Endothelial cell of umbilical vein (primary cell): ENCODE data around the gene ACADS. TPM values are rescaled to one million over a fixed set of nuclear protein-coding genes. Genes with fewer than 3 reads are reported as not detected.

Experiments used
- BruUV-seq: library from RNA; stranded (reverse); fragments of 400-500 nt; replicated peaks from 2 replicates; lab custom pipeline; 2021; lab: Mats Ljungman, UMichigan
- CTCF ChIA-PET: fragments of 300-600, 350-600 bp; sonication (Branson Sonifier 250); formaldehyde crosslinking; loops from one replicate; lab custom pipeline; 2021; ENCODE audit warnings: antibody characterized with exemption, inconsistent platforms; lab: Charles Lee
- POLR2A ChIA-PET: fragments of 300-600, 350-600 bp; sonication (Branson Sonifier 250); formaldehyde crosslinking; loops from one replicate; lab custom pipeline; 2021; ENCODE audit warnings: antibody characterized with exemption, inconsistent platforms; lab: Charles Lee
- DNase-seq: peaks from one replicate; pipeline ENCODE4 v3.0.0-alpha.2; 2011; ENCODE audit warnings: low read depth, low spot score
- FAIRE-seq: peaks from 2 replicates; lab custom pipeline; 2011; peaks lifted over from hg19 to GRCh38; lab: Jason Lieb, UNC
- H2AFZ ChIP-seq: 2 replicates; pipeline ENCODE4 v1.6.0; 2012; ENCODE audit warnings: low read depth, low read length, control low read depth, inconsistent platforms
- H3K27ac ChIP-seq: 2 replicates; pipeline ENCODE4 v1.5.1; 2011; ENCODE audit warnings: low read depth, mild to moderate bottlenecking, control low read depth, low read length, moderate library complexity; ENCODE audit not compliant: insufficient read depth
- H3K27me3 ChIP-seq, 2 experiments: 2 replicates each; pipeline versions ENCODE4 v1.6.0 to v1.6.1; 2011; ENCODE audit warnings: low read length in 2 of 2, mixed read lengths in 1 of 2; ENCODE audit not compliant: control insufficient read depth in 2 of 2, insufficient read depth in 2 of 2
- H3K36me3 ChIP-seq, 2 experiments: 2 replicates in 1 of 2; 3 replicates in 1 of 2; pipeline ENCODE4 v1.5.1; 2011; ENCODE audit warnings: low read length in 2 of 2, mild to moderate bottlenecking in 1 of 2, moderate library complexity in 1 of 2; ENCODE audit not compliant: control insufficient read depth in 2 of 2, insufficient read depth in 2 of 2; ENCODE audit errors: extremely low read depth in 1 of 2
- H3K4me1 ChIP-seq: 3 replicates; pipeline ENCODE4 v1.5.1; 2011; ENCODE audit warnings: mild to moderate bottlenecking, low read length; ENCODE audit not compliant: control insufficient read depth, insufficient read depth; ENCODE audit errors: extremely low read depth
- H3K4me2 ChIP-seq: 2 replicates; pipeline ENCODE4 v1.6.1; 2011; ENCODE audit warnings: low read length, control low read depth, mixed read lengths; ENCODE audit not compliant: insufficient read depth
- H3K4me3 ChIP-seq, 3 experiments: fragments of 200-600 bp in 1 of 3; sonication (generic), shearing (Covaris generic) in 1 of 3; replicated peaks in 1 of 3; 2 replicates each; pipeline ENCODE4 v1.5.1; 2011 to 2016; ENCODE audit warnings: control low read depth in 3 of 3, low read length in 3 of 3, mild to moderate bottlenecking in 2 of 3, inconsistent platforms in 1 of 3, low read depth in 1 of 3, moderate library complexity in 1 of 3; ENCODE audit not compliant: insufficient read depth in 1 of 3
- H3K79me2 ChIP-seq: 2 replicates; pipeline ENCODE4 v1.6.0; 2012; ENCODE audit warnings: low read length, inconsistent platforms; ENCODE audit not compliant: control insufficient read depth, insufficient read depth
- H3K9ac ChIP-seq: replicated peaks from 2 replicates; pipeline ENCODE3; 2011; ENCODE audit warnings: low read length, control low read depth; ENCODE audit not compliant: insufficient read depth; ENCODE audit errors: extremely low read depth
- H3K9me1 ChIP-seq: replicated peaks from 3 replicates; pipeline ENCODE4 v1.6.0; 2011; ENCODE audit warnings: mild to moderate bottlenecking, low read length; ENCODE audit not compliant: control insufficient read depth, insufficient read depth; ENCODE audit errors: extremely low read depth
- H3K9me3 ChIP-seq: replicated peaks from 2 replicates; pipeline ENCODE4 v1.5.1; 2012; ENCODE audit warnings: low read length, inconsistent platforms; ENCODE audit not compliant: control insufficient read depth, insufficient read depth
- H4K20me1 ChIP-seq: replicated peaks from 2 replicates; pipeline ENCODE3; 2011; ENCODE audit warnings: mild to moderate bottlenecking, low read length; ENCODE audit not compliant: control insufficient read depth, insufficient read depth; ENCODE audit errors: extremely low read depth
- EZH2 ChIP-seq: IDR thresholded peaks from 2 replicates; pipeline ENCODE4 v1.6.1; 2012; ENCODE audit warnings: borderline replicate concordance, low read depth, mild to moderate bottlenecking, moderate library complexity, low read length, inconsistent platforms; ENCODE audit not compliant: severe bottlenecking
- FOS ChIP-seq: IDR thresholded peaks from 2 replicates; pipeline ENCODE4 v1.6.1; 2011; ENCODE audit warnings: mild to moderate bottlenecking, low read length, moderate library complexity, borderline replicate concordance; ENCODE audit not compliant: insufficient read depth
- GATA2 ChIP-seq: IDR thresholded peaks from 2 replicates; pipeline ENCODE4 v1.7.0; 2011; ENCODE audit warnings: low read depth, mild to moderate bottlenecking, moderate library complexity, mixed read lengths, low read length; ENCODE audit not compliant: insufficient read length, insufficient read depth
- JUN ChIP-seq: IDR thresholded peaks from 2 replicates; pipeline ENCODE4 v1.6.1; 2011; ENCODE audit warnings: borderline replicate concordance, low read depth; ENCODE audit not compliant: insufficient read length, insufficient read depth
- MYC ChIP-seq: IDR thresholded peaks from one replicate; pipeline ENCODE4 v1.6.1; 2011; ENCODE audit warnings: mild to moderate bottlenecking, low read depth, low read length
- POLR2A ChIP-seq: IDR thresholded peaks from 2 replicates; pipeline ENCODE4 v1.6.1; 2012; ENCODE audit warnings: low read depth, mild to moderate bottlenecking, control low read depth, low read length
- POLR2AphosphoS5 ChIP-seq: IDR thresholded peaks from 2 replicates; pipeline ENCODE4 v1.6.1; 2012; ENCODE audit warnings: low read depth, mild to moderate bottlenecking, control low read depth, low read length, moderate library complexity; ENCODE audit not compliant: insufficient read depth
- dilution Hi-C: fragments of 300-500 bp; cut with MboI; formaldehyde crosslinking; loops from one replicate; pipeline ENCODE4 v1.15.0; 2019; ENCODE audit warnings: low sequenced_read_pairs; ENCODE audit not compliant: extremely low pct_ligation_motif_present
- intact Hi-C: fragments of 100-400 bp; cut with micrococcal nuclease; formaldehyde crosslinking; loops from one replicate; pipeline ENCODE4 v1.10.0; 2022
- polyA plus RNA-seq, 4 experiments: library from polyadenylated mRNA; depleted of rRNA in 3 of 4; stranded (reverse) in 3 of 4; unstranded in 1 of 4; fragments of >200 nt; gene quantifications; 2 replicates each; pipeline versions ENCODE4 v1.2.1 to v1.2.3, GENCODE V29; 2011 to 2012; ENCODE audit warnings: missing spikeins in 1 of 4
- total RNA-seq: library from RNA; stranded (reverse); gene quantifications from 2 replicates; pipeline ENCODE4 v1.2.3, GENCODE V29; 2021
- TF ChIP-seq, protein P1 (sequence below): IDR thresholded peaks from 2 replicates; pipeline ENCODE4 v1.6.1; 2011; ENCODE audit not compliant: insufficient read depth, insufficient read length
- TF ChIP-seq, protein P2 (sequence below), 2 donors: IDR thresholded peaks; 1 replicate in 1 of 2; 2 replicates in 1 of 2; pipeline ENCODE4 v1.5.1; 2011; ENCODE audit warnings: low read length in 2 of 2, mild to moderate bottlenecking in 2 of 2, moderate library complexity in 2 of 2, control low read depth in 1 of 2, inconsistent platforms in 1 of 2, low read depth in 1 of 2; ENCODE audit not compliant: insufficient read depth in 1 of 2; ENCODE audit errors: extremely low read depth in 1 of 2

Gene ACADS
- total and polyA plus RNA-seq, 2 donors (not counting 3 experiments of a cell fraction or from before 2014, with no cell fraction given): 8.2 to 8.9 TPM

DNA sequence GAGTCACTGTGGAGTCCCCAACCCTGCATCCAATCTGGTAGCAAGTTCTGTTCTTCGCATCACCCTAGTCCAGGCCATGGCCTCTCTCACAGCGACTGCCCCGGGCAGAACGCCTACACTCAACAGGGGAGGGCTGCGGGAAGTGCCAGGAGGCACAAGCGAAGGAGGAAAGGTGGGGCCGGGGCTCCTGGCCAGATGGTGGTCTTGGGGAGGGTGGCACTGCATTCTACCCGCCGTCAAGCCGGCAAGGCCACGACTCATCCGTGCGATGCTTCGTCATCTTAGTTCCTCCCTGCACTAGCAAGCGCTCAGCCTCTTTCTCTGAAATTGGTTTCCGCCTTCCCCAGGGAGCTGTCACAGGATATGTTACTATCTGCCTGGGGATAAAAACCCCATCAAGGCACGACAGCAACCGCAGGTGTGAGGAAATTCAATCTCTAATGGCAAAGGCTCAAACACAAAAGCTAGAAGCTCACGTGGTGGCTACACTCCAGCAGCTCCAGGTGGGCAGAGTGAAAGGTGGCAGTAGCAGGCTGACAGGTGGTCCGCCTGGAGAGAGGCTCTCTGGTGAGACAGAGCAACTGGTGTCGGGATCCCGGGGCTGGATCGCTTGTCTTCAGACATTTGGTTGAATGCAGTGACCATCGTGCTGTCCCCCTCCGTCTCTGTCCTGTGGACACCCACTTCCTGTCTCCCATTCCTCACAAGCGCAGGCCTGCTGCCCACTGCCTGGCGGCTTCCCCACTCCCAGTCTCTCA, 34.1 kb downstream of the ACADS start:
- Histone ChIP-seq H3K27ac (no peak overlapping the region), H3K4me1 (no peaks in the 10 kb centered on the region), H3K4me3 (no peak overlapping the region), H3K4me2 (no peak overlapping the region), H3K9me1 (no peaks in the 10 kb centered on the region), H4K20me1 (no peaks in the 10 kb centered on the region), H3K9me3 (no peaks in the 10 kb centered on the region), H3K27me3 (no peaks in the 10 kb centered on the region), H3K79me2 (no peaks in the 10 kb centered on the region), H3K9ac (no peak overlapping the region), H2AFZ (no peak overlapping the region), H3K36me3 (peaks cover 4 to 13% of the 10 kb centered on the region in 2 experiments)
- POLR2A ChIA-PET: no interaction called here
- CTCF ChIA-PET: no interaction called here
- dilution Hi-C loops (no loop called here), intact Hi-C loops (no loop called here)
- TF ChIP-seq MYC: no peak
- TF ChIP-seq, protein P1, sequence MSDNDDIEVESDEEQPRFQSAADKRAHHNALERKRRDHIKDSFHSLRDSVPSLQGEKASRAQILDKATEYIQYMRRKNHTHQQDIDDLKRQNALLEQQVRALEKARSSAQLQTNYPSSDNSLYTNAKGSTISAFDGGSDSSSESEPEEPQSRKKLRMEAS: no peak
- no peak for TF ChIP-seq GATA2
- TF ChIP-seq, protein P2, sequence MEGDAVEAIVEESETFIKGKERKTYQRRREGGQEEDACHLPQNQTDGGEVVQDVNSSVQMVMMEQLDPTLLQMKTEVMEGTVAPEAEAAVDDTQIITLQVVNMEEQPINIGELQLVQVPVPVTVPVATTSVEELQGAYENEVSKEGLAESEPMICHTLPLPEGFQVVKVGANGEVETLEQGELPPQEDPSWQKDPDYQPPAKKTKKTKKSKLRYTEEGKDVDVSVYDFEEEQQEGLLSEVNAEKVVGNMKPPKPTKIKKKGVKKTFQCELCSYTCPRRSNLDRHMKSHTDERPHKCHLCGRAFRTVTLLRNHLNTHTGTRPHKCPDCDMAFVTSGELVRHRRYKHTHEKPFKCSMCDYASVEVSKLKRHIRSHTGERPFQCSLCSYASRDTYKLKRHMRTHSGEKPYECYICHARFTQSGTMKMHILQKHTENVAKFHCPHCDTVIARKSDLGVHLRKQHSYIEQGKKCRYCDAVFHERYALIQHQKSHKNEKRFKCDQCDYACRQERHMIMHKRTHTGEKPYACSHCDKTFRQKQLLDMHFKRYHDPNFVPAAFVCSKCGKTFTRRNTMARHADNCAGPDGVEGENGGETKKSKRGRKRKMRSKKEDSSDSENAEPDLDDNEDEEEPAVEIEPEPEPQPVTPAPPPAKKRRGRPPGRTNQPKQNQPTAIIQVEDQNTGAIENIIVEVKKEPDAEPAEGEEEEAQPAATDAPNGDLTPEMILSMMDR (IDR thresholded peaks at IDR 0.05; ENCODE audit: extremely low read depth in 1 of 2, insufficient read depth in 1 of 2, low read depth in 1 of 2, low read length in 2 of 2): no peak
- no peak for TF ChIP-seq POLR2A
- TF ChIP-seq FOS: no peak
- TF ChIP-seq POLR2AphosphoS5: no peak
- no peak for TF ChIP-seq JUN
- TF ChIP-seq EZH2: no peak
- DNase-seq (no peak), FAIRE-seq (no peak)
- no TSS peak for BruUV-seq
